Measurements from ENCODE around the gene SPARC.
"Not testable (repeated sequence)": the region's sequence is repeated elsewhere in the genome, so short reads cannot be mapped to it uniquely, and the experiment has no call there.

SPARC gene

DNA sequence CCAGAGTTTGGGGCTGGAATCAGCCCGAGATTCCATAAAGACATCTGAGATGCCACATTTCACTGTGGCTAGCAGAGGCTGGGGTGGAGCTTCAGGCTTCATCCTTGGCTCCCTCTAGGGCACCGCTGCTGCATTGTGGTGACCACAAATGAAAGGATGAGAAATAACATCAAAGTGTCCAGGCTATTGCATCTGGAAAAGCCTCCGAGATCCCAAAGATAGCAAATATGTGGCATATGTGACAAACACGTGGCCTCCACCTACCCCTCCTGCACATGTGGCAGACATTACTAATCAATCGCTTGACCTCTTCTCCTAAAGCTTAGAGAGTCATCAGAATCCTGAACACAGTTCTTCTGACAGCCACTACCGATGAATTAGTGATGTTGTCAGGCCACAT lies 4.5 kb downstream of the SPARC start:
- peaks cover 34% of the 10 kb centered on the region for H3K4me1 ChIP-seq (ENCODE audit: insufficient read depth, low read length)
- H2AFZ ChIP-seq (ENCODE audit: low read depth, low read length), result no peak overlapping the region
- peaks cover 18% of the 10 kb centered on the region for H3K36me3 ChIP-seq (ENCODE audit: insufficient read depth, low read length)
- no peak overlapping the region for H3K4me3 ChIP-seq (ENCODE audit: low read length)
- no peaks in the 10 kb centered on the region for H3K9me3 ChIP-seq (ENCODE audit: low read length)
- no peaks in the 10 kb centered on the region for H3K27me3 ChIP-seq (ENCODE audit: insufficient read depth, low read length)

DNA sequence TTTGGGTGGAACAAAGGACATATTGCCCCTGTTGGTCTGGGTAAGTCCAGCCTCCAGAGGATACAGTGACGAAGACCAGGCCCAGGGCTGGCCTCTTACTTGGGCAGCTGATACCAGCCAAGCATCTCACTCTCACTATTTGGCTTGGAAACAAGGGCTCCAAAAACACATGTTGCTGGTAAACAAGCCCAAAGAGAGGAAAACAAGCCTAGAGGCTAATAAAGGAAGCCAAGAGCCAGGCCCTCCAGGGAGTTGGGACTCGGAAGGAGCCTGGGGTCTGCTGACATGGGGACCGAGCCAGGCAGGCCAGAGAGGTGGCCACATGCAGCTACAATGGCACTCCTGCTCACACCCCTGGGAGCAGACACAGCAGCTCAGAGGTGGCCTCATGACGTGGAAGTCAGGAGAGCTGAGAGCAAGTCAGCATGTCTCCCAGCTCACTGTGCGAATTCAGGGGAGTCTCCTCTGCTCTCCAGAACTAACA lies 5.7 kb downstream of the SPARC start:
- Histone ChIP-seq H3K4me3 (ENCODE audit: low read length) (no peak overlapping the region), H3K4me1 (ENCODE audit: insufficient read depth, low read length) (peaks cover 41% of the 10 kb centered on the region), H3K27me3 (ENCODE audit: insufficient read depth, low read length) (no peaks in the 10 kb centered on the region), H3K36me3 (ENCODE audit: insufficient read depth, low read length) (peaks cover 22% of the 10 kb centered on the region), H2AFZ (ENCODE audit: low read depth, low read length) (no peak overlapping the region), H3K9me3 (ENCODE audit: low read length) (no peaks in the 10 kb centered on the region)

DNA sequence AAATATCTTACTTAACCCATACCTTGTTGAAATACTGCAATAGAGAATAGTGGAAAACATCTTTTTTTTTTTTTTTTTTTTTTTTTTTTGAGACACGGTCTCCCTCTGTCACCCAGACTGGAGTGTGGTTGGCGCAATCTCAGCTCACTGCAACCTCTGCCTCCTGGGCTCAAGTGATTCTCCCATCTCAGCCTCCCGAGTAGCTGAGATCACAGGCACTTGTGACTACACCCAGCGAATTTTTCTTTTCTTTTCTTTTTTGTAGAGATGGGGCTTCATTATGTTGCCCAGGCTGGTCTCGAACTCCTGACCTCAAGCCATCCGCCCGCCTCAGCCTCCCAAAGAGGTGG lies 6.6 kb downstream of the SPARC start:
- Histone ChIP-seq H3K4me1 (ENCODE audit: insufficient read depth, low read length) (peaks cover 40% of the 10 kb centered on the region), H3K36me3 (ENCODE audit: insufficient read depth, low read length) (peaks cover 30% of the 10 kb centered on the region)
- H3K9me3 ChIP-seq (ENCODE audit: low read length); H2AFZ ChIP-seq (ENCODE audit: low read depth, low read length); H3K27me3 ChIP-seq (ENCODE audit: insufficient read depth, low read length); H3K4me3 ChIP-seq (ENCODE audit: low read length): not testable (repeated sequence)

- Histone ChIP-seq H3K4me3 (ENCODE audit: low read length) (no peak overlapping the region), H2AFZ (ENCODE audit: low read depth, low read length) (no peak overlapping the region), H3K27me3 (ENCODE audit: insufficient read depth, low read length) (no peaks in the 10 kb centered on the region), H3K4me1 (ENCODE audit: insufficient read depth, low read length) (peaks cover 40% of the 10 kb centered on the region), H3K36me3 (ENCODE audit: insufficient read depth, low read length) (peaks cover 36% of the 10 kb centered on the region), H3K9me3 (ENCODE audit: low read length) (no peaks in the 10 kb centered on the region)
Measured at GRCh38 chr5:151679421-151680155, 7.1 kb downstream of the SPARC start.

GRCh38 chr5:151678713-151679112 lies 8.0 kb downstream of the SPARC start:
- Histone ChIP-seq H3K9me3 (ENCODE audit: low read length) (no peaks in the 10 kb centered on the region), H3K27me3 (ENCODE audit: insufficient read depth, low read length) (no peaks in the 10 kb centered on the region), H3K4me3 (ENCODE audit: low read length) (no peak overlapping the region), H3K4me1 (ENCODE audit: insufficient read depth, low read length) (peaks cover 31% of the 10 kb centered on the region), H2AFZ (ENCODE audit: low read depth, low read length) (no peak overlapping the region), H3K36me3 (ENCODE audit: insufficient read depth, low read length) (peaks cover 43% of the 10 kb centered on the region)

- H3K36me3 ChIP-seq (ENCODE audit: insufficient read depth, low read length), result peaks cover 46% of the 10 kb centered on the region
- no peaks in the 10 kb centered on the region for H3K9me3 ChIP-seq (ENCODE audit: low read length)
- H3K4me1 ChIP-seq (ENCODE audit: insufficient read depth, low read length), result peaks cover 23% of the 10 kb centered on the region
- H3K4me3 ChIP-seq (ENCODE audit: low read length), result no peak overlapping the region
- H2AFZ ChIP-seq (ENCODE audit: low read depth, low read length), result no peak overlapping the region
- H3K27me3 ChIP-seq (ENCODE audit: insufficient read depth, low read length), result no peaks in the 10 kb centered on the region
Measured at GRCh38 chr5:151677776-151678545, 8.8 kb downstream of the SPARC start.

- Histone ChIP-seq H2AFZ (ENCODE audit: low read depth, low read length) (no peak overlapping the region), H3K4me1 (ENCODE audit: insufficient read depth, low read length) (peaks cover 23% of the 10 kb centered on the region), H3K27me3 (ENCODE audit: insufficient read depth, low read length) (no peaks in the 10 kb centered on the region), H3K4me3 (ENCODE audit: low read length) (no peak overlapping the region), H3K36me3 (ENCODE audit: insufficient read depth, low read length) (peaks cover 53% of the 10 kb centered on the region), H3K9me3 (ENCODE audit: low read length) (no peaks in the 10 kb centered on the region)
Measured at GRCh38 chr5:151676719-151677118, 10.0 kb downstream of the SPARC start.

DNA sequence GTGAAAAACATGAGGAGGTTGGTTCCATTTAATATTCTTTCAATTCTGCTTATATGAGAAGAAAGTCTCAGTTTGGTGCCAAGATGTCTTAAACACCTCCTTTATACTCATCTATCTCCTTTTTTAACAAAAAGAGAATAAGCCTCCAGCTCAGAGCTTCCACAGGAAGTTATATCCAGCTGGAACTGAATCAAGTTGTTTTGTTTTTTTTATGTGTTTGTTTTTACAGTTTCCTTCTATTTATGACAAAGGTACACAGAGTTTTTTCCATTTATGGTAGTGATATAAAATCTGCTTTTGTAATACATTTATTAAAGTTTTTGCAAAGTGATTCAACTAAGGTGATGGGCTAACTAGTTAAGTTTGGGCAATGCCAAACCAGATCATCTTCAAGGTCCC lies 10.4 kb downstream of the SPARC start:
- Histone ChIP-seq H2AFZ (ENCODE audit: low read depth, low read length) (no peak overlapping the region), H3K36me3 (ENCODE audit: insufficient read depth, low read length) (peaks cover 57% of the 10 kb centered on the region), H3K4me1 (ENCODE audit: insufficient read depth, low read length) (peaks cover 23% of the 10 kb centered on the region), H3K4me3 (ENCODE audit: low read length) (no peak overlapping the region), H3K27me3 (ENCODE audit: insufficient read depth, low read length) (no peaks in the 10 kb centered on the region), H3K9me3 (ENCODE audit: low read length) (no peaks in the 10 kb centered on the region)

DNA sequence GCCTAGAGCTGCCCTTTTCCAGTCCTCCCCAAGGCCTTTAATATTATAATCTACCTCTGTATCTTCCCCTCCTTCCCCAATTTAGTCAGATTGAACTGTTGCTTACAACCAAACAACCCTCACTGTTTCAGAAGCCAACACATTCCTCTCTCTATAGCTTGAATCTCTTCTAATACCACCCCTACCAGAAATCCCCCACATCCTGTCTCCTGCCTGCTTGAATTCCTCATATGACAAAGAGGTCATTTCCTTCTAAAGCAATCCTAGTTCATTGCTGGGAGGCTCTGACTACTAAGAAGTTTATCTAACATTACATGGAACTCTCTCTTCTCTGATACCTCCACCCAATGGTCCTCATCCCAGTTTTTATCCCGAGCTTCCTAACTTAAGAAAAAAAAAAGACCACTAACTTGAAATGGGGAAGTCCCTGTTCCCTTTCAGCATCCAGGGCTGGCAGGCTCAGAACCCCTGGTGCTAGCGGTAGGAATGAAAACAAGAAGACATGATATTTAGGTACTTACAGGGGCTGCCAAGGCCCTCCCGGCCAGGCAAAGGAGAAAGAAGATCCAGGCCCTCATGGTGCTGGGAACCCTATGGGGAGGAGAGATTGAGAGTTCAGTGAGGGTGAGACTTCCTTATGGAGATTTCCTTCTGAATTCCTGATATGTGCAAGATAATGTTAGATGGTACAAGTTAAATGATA lies 11.0 kb downstream of the SPARC start:
- H3K27me3 ChIP-seq (ENCODE audit: insufficient read depth, low read length), result no peaks in the 10 kb centered on the region
- H3K4me3 ChIP-seq (ENCODE audit: low read length), result no peak overlapping the region
- H2AFZ ChIP-seq (ENCODE audit: low read depth, low read length), result no peak overlapping the region
- peaks cover 57% of the 10 kb centered on the region for H3K36me3 ChIP-seq (ENCODE audit: insufficient read depth, low read length)
- no peaks in the 10 kb centered on the region for H3K9me3 ChIP-seq (ENCODE audit: low read length)
- peaks cover 23% of the 10 kb centered on the region for H3K4me1 ChIP-seq (ENCODE audit: insufficient read depth, low read length)

DNA sequence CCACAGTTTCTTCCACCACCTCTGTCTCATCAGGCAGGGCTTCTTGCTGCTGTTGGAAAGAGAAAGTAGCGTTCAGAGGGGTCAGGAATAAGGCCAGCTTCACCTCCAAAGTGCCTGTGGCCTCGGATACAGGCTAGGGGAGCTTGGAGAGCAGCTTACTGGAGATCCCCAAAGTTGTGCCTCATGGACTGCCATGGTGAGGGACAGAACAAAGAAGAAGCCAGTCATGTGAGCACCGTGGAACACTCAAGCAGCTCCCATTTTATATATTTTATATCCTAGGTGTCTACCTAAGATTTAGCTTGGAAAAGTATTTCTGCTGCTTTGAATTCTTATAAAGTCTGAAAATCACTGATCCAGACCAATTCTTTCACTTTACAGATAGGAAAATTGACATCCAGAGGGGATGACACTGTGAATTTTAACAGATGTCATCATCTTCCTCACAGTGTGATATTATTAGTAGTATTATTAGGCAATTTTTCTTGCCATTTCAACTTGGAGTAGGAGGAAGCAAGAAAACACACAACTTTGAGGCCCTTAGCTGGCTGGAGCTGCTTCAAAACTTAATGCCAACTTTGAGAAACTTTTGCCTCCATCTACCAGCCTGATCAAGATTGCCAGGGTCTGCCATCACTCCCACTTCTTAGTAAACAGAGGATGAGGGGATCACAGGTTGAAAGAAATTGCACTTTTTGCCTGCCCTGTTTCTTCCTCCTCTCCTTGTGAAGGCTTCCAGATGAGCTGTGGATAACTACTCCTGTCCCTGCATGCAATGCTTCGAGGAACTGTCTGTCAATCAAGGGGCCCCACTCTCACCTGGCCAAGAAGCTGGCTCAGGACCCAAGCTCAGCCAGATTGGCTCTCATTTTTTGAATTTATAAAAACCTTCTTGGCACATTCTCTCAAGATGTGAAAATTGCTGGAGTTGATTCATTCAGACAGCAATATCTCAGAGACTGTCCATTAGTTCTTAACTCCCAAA lies 11.8 kb downstream of the SPARC start:
- H3K27me3 ChIP-seq (ENCODE audit: insufficient read depth, low read length), result no peaks in the 10 kb centered on the region
- no peaks in the 10 kb centered on the region for H3K9me3 ChIP-seq (ENCODE audit: low read length)
- peaks cover 23% of the 10 kb centered on the region for H3K4me1 ChIP-seq (ENCODE audit: insufficient read depth, low read length)
- no peak overlapping the region for H2AFZ ChIP-seq (ENCODE audit: low read depth, low read length)
- peaks cover 62% of the 10 kb centered on the region for H3K36me3 ChIP-seq (ENCODE audit: insufficient read depth, low read length)
- no peak overlapping the region for H3K4me3 ChIP-seq (ENCODE audit: low read length)

DNA sequence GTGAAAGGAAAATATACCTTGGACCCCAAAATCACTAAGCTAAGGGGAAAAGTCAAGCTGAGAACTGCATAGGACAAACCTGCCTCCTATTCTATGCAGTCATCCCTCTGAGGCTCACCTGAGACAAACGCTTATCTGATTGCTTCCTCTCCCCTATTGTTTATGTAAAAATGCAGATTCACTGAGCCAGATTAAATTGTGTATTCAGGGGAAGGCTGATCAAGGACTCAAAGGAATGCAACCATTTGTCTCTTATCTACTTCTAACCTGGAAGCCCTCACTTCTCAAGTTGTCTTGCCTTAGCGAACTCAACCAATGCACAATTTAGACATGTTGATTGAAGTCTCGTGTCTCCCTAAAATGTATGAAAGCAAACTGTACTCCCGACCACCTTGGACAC lies 13.3 kb downstream of the SPARC start:
- no peak overlapping the region for H2AFZ ChIP-seq (ENCODE audit: low read depth, low read length)
- H3K4me3 ChIP-seq (ENCODE audit: low read length), result no peak overlapping the region
- peaks cover 19% of the 10 kb centered on the region for H3K4me1 ChIP-seq (ENCODE audit: insufficient read depth, low read length)
- no peaks in the 10 kb centered on the region for H3K9me3 ChIP-seq (ENCODE audit: low read length)
- peaks cover 77% of the 10 kb centered on the region for H3K36me3 ChIP-seq (ENCODE audit: insufficient read depth, low read length)
- no peaks in the 10 kb centered on the region for H3K27me3 ChIP-seq (ENCODE audit: insufficient read depth, low read length)

DNA sequence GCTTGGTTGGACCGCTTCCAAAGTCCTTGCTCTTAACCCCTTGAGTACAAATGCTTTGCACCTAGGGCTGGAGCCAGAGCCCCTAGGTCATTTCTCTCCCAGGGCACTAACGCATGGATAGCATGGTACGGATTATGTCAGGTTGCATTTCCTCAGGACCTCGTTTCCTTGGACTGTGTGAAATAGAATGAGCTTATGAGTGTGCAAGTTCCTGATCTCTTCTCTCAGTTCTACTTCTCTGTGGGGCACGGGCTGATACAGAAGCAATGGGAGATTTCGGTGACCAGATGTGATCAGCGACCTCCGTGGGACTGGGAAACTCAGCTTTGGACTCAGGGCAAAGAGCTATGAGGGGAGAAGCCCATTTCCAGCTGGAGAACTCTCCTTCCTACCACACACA lies 14.2 kb downstream of the SPARC start:
- peaks cover 11% of the 10 kb centered on the region for H3K4me1 ChIP-seq (ENCODE audit: insufficient read depth, low read length)

More for the DNA sequence above, 14.2 kb downstream of the SPARC start:
- Histone ChIP-seq H2AFZ (ENCODE audit: low read depth, low read length) (no peak overlapping the region), H3K9me3 (ENCODE audit: low read length) (no peaks in the 10 kb centered on the region), H3K36me3 (ENCODE audit: insufficient read depth, low read length) (peaks cover 83% of the 10 kb centered on the region), H3K27me3 (ENCODE audit: insufficient read depth, low read length) (no peaks in the 10 kb centered on the region), H3K4me3 (ENCODE audit: low read length) (no peak overlapping the region)
